ENCODE data around the gene CCL17. TPM values are rescaled to one million over a fixed set of nuclear protein-coding genes. Genes with fewer than 3 reads are reported as not detected.

The CCL17 gene
- total and polyA plus RNA-seq, 10 of the 15 experiments (the other 5 are each of a cell fraction or from before 2014, with no cell fraction given): 1.2 to 84.9 (median 34.2) TPM

DNA sequence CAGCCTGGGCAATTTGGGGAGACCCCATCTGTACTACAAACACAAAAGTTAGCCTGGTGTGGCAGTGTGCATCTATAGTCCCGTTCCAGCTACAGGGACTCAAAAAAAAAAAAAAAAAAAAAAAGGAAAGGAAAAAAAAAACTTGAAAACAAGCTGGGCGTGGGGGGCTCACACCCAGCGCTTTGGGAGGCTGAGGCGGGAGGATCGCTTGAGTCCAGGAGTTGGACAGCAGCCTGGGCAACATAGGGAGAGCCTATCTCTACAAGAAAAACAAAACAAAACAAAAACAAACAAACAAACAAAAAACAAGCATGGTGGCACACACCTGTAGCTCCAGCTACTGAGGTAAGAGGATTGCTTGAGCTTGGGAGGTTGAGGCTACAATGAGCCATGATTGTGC is 12.9 kb upstream of the CCL17 start:
- Histone ChIP-seq H3K9me3 (replicated peaks; ENCODE audit: control insufficient read depth, insufficient read depth, low read length) (no peaks in the 10 kb centered on the region; the same call in 2 of the 3 replicates), H3K4me2 (ENCODE audit: control insufficient read depth, insufficient read depth) (no peak overlapping the region), H3K4me3 (no peak overlapping the region), H3K4me1 (ENCODE audit: control insufficient read depth, insufficient read depth, low read length) (peaks cover 28% of the 10 kb centered on the region), H3K9ac (ENCODE audit: control insufficient read depth, insufficient read depth, low read length) (no peak overlapping the region), H4K20me1 (ENCODE audit: control insufficient read depth, insufficient read depth) (no peaks in the 10 kb centered on the region), H2AFZ (ENCODE audit: control insufficient read depth, low read depth, low read length) (no peak overlapping the region), H3K79me2 (ENCODE audit: control insufficient read depth, insufficient read depth, low read length) (no peaks in the 10 kb centered on the region), H3K36me3 (ENCODE audit: control insufficient read depth in 2 of 2, insufficient read depth in 2 of 2, low read length in 1 of 2) (no peaks in the 10 kb centered on the region), H3K27me3 (replicated peaks in 1 of 2; ENCODE audit: control insufficient read depth in 2 of 2, insufficient read depth in 2 of 2, low read length in 1 of 2) (no peaks in the 10 kb centered on the region), H3K27ac (ENCODE audit: control insufficient read depth, insufficient read depth) (no peak overlapping the region)
- in situ Hi-C loops (cut with MboI): no loop called here
- SMC1A ChIA-PET (ENCODE audit: uncharacterized antibody, unreplicated experiment): interaction anchor here (0.6 to 3.2 kb wide), 12 partner anchors 8 to 599 kb away, joined by 3 to 20 read pairs (median 3); partner anchors contain the start of gene PLLP
- DNase-seq (ENCODE audit: low read depth, low spot score) (no peak), FAIRE-seq (no peak), ATAC-seq (no peak)
- RAD21 ChIA-PET (ENCODE audit: unreplicated experiment): interaction anchor here (0.6 to 2.0 kb wide), 8 partner anchors 14 to 346 kb away, joined by 3 to 8 read pairs (median 4); partner anchors contain the start of genes CIAPIN1 and COQ9
- POLR2A ChIA-PET: interaction anchor here (0.6 to 2.2 kb wide), 11 partner anchors 9 to 376 kb away, joined by 3 to 10 read pairs (median 3); partner anchors contain the start of gene CCL17
- CTCF ChIA-PET: interaction anchor here (0.5 to 1.5 kb wide), 9 partner anchors 12 to 459 kb away, joined by 3 to 7 read pairs (median 3); no protein-coding TSS in a partner anchor
- WGBS (ENCODE audit: insufficient coverage, insufficient replicate concordance, low lambda C conversion rate, missing lambda C conversion rate): 77% methylated on average over 5 of the region's 5 CpGs
- TF ChIP-seq POLR2A (IDR thresholded peaks at IDR 0.05; ENCODE audit: low read depth, low read length) (no peak), BCL11A (IDR thresholded peaks at IDR 0.05; ENCODE audit: low read depth, low read length) (no peak), EP300 (IDR thresholded peaks at IDR 0.05; ENCODE audit: borderline replicate concordance in 1 of 2, control insufficient read depth in 1 of 2, low read depth in 2 of 2, low read length in 2 of 2) (no peak), NBN (IDR thresholded peaks at IDR 0.05) (no peak), FOXK2 (IDR thresholded peaks at IDR 0.05) (no peak), NRF1 (conservative IDR thresholded peaks at IDR 0.05; ENCODE audit: low read depth, low read length) (no peak), CREB1 (IDR thresholded peaks at IDR 0.05; ENCODE audit: low read depth) (no peak), SP1 (IDR thresholded peaks at IDR 0.05; ENCODE audit: low read depth, low read length) (no peak), YBX1 (IDR thresholded peaks at IDR 0.05) (no peak), RAD21 (IDR thresholded peaks at IDR 0.05; ENCODE audit: insufficient read depth, low read depth, low read length) (no peak), POLR2AphosphoS2 (IDR thresholded peaks at IDR 0.05; ENCODE audit: low read depth, low read length) (no peak)
- TF ChIP-seq, protein P1, sequence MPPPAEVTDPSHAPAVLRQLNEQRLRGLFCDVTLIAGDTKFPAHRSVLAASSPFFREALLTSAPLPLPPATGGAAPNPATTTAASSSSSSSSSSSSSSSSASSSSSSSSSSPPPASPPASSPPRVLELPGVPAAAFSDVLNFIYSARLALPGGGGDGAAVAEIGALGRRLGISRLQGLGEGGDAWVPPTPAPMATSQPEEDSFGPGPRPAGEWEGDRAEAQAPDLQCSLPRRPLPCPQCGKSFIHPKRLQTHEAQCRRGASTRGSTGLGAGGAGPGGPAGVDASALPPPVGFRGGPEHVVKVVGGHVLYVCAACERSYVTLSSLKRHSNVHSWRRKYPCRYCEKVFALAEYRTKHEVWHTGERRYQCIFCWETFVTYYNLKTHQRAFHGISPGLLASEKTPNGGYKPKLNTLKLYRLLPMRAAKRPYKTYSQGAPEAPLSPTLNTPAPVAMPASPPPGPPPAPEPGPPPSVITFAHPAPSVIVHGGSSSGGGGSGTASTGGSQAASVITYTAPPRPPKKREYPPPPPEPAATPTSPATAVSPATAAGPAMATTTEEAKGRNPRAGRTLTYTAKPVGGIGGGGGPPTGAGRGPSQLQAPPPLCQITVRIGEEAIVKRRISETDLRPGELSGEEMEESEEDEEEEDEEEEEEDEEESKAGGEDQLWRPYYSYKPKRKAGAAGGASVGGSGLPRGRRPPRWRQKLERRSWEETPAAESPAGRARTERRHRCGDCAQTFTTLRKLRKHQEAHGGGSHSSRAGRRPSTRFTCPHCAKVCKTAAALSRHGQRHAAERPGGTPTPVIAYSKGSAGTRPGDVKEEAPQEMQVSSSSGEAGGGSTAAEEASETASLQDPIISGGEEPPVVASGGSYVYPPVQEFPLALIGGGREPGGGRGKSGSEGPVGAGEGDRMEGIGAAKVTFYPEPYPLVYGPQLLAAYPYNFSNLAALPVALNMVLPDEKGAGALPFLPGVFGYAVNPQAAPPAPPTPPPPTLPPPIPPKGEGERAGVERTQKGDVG (CRISPR knock-in tag; IDR thresholded peaks at IDR 0.05): no peak
- TF ChIP-seq, protein P2, sequence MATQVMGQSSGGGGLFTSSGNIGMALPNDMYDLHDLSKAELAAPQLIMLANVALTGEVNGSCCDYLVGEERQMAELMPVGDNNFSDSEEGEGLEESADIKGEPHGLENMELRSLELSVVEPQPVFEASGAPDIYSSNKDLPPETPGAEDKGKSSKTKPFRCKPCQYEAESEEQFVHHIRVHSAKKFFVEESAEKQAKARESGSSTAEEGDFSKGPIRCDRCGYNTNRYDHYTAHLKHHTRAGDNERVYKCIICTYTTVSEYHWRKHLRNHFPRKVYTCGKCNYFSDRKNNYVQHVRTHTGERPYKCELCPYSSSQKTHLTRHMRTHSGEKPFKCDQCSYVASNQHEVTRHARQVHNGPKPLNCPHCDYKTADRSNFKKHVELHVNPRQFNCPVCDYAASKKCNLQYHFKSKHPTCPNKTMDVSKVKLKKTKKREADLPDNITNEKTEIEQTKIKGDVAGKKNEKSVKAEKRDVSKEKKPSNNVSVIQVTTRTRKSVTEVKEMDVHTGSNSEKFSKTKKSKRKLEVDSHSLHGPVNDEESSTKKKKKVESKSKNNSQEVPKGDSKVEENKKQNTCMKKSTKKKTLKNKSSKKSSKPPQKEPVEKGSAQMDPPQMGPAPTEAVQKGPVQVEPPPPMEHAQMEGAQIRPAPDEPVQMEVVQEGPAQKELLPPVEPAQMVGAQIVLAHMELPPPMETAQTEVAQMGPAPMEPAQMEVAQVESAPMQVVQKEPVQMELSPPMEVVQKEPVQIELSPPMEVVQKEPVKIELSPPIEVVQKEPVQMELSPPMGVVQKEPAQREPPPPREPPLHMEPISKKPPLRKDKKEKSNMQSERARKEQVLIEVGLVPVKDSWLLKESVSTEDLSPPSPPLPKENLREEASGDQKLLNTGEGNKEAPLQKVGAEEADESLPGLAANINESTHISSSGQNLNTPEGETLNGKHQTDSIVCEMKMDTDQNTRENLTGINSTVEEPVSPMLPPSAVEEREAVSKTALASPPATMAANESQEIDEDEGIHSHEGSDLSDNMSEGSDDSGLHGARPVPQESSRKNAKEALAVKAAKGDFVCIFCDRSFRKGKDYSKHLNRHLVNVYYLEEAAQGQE (IDR thresholded peaks at IDR 0.05; ENCODE audit: low read depth, low read length): no peak
- TF ChIP-seq, protein P3, sequence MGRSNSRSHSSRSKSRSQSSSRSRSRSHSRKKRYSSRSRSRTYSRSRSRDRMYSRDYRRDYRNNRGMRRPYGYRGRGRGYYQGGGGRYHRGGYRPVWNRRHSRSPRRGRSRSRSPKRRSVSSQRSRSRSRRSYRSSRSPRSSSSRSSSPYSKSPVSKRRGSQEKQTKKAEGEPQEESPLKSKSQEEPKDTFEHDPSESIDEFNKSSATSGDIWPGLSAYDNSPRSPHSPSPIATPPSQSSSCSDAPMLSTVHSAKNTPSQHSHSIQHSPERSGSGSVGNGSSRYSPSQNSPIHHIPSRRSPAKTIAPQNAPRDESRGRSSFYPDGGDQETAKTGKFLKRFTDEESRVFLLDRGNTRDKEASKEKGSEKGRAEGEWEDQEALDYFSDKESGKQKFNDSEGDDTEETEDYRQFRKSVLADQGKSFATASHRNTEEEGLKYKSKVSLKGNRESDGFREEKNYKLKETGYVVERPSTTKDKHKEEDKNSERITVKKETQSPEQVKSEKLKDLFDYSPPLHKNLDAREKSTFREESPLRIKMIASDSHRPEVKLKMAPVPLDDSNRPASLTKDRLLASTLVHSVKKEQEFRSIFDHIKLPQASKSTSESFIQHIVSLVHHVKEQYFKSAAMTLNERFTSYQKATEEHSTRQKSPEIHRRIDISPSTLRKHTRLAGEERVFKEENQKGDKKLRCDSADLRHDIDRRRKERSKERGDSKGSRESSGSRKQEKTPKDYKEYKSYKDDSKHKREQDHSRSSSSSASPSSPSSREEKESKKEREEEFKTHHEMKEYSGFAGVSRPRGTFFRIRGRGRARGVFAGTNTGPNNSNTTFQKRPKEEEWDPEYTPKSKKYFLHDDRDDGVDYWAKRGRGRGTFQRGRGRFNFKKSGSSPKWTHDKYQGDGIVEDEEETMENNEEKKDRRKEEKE (IDR thresholded peaks at IDR 0.05): no peak
- no TSS peak for BruUV-seq (replicated peaks)
- intact Hi-C loops (cut with micrococcal nuclease; ENCODE audit: unreplicated experiment): no loop called here
